T-helper 1 cell treated with Interleukin-12 subunit alpha and Interleukin-12 subunit beta and Interleukin-4 antibody, amounts not matched to agents 30 μg/mL and 1 μg/mL, for 36 hours (primary cell): Measurements from ENCODE around the gene STAP2.
A peak's percentile ranks its signal among the peaks of the same experiment; 100 is the strongest.
"Not testable (repeated sequence)": the region's sequence is repeated elsewhere in the genome, so short reads cannot be mapped to it uniquely, and the experiment has no call there.

Source experiments
- H3K27ac Mint-ChIP-seq: one replicate; pipeline ENCODE4 v1.8.0; 2021; ENCODE audit warnings: mild to moderate bottlenecking, mixed read lengths
- H3K27me3 Mint-ChIP-seq: one replicate; pipeline ENCODE4 v1.8.0; 2021; ENCODE audit warnings: low read depth, mixed read lengths
- H3K36me3 Mint-ChIP-seq: one replicate; pipeline ENCODE4 v1.8.0; 2021; ENCODE audit warnings: low read depth, mixed read lengths
- H3K4me1 Mint-ChIP-seq: one replicate; pipeline ENCODE4 v1.8.0; 2021; ENCODE audit warnings: low read depth, mixed read lengths
- H3K4me3 Mint-ChIP-seq: one replicate; pipeline ENCODE4 v1.8.0; 2021; ENCODE audit warnings: mild to moderate bottlenecking, moderate library complexity, mixed read lengths
- H3K9me3 Mint-ChIP-seq: one replicate; pipeline ENCODE4 v1.8.0; 2021; ENCODE audit warnings: mixed read lengths

Gene STAP2

DNA sequence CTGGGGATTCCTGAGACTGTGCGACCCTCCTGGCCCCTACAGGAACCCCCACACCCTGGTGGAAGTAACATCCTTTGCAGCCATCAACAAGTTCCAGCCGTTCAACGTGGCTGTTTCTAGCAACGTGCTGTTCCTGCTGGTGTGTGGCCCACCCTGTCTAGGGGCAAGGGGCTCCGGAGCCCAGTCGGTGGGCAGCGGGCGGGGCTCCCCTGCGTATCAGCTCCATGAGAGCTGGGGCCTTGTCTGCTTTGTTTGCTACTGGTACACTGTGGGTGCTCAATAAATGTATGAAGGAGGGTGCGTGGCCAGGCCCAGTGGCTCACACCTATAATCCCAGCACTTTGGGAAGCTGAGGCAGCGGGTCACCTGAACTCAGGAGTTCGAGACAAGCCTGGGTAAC lies 15.7 kb upstream of the STAP2 start:
- H3K27ac Mint-ChIP-seq, result no peak overlapping the region
- no peaks in the 10 kb centered on the region for H3K9me3 Mint-ChIP-seq
- no peak overlapping the region for H3K4me3 Mint-ChIP-seq
- H3K4me1 Mint-ChIP-seq, result peaks cover 2% of the 10 kb centered on the region
- H3K36me3 Mint-ChIP-seq, result peaks cover 2% of the 10 kb centered on the region
- no peaks in the 10 kb centered on the region for H3K27me3 Mint-ChIP-seq

- H3K4me1 Mint-ChIP-seq, result peaks cover 2% of the 10 kb centered on the region
- H3K27ac Mint-ChIP-seq, result peak overlapping the region; percentile 45
- no peak overlapping the region for H3K4me3 Mint-ChIP-seq
- H3K36me3 Mint-ChIP-seq, result peaks cover 2% of the 10 kb centered on the region
- H3K27me3 Mint-ChIP-seq, result no peaks in the 10 kb centered on the region
- no peaks in the 10 kb centered on the region for H3K9me3 Mint-ChIP-seq
Observed at GRCh38 chr19:4352701-4353121, 14.1 kb upstream of the STAP2 start.

DNA sequence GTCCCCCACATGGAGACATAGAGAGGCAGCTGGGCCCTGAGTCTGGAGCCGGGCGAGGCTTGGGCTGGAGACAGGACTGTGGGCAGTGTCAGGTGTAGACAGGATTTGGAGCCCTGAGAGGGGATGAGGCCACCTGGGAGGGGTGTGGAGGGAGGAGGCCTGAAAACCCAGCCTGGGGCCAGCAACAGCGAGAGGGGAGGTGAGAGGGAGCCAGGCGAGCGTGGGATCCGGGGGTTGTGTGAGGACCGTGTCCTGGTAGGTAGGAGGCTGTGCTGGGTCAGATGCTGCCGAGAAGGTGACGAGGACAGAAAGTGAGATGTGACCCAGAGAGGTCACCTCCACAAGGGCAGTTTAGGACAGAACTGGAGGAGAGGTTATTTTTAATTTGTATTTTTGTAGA lies 12.1 kb upstream of the STAP2 start:
- peaks cover 3% of the 10 kb centered on the region for H3K4me1 Mint-ChIP-seq

DNA sequence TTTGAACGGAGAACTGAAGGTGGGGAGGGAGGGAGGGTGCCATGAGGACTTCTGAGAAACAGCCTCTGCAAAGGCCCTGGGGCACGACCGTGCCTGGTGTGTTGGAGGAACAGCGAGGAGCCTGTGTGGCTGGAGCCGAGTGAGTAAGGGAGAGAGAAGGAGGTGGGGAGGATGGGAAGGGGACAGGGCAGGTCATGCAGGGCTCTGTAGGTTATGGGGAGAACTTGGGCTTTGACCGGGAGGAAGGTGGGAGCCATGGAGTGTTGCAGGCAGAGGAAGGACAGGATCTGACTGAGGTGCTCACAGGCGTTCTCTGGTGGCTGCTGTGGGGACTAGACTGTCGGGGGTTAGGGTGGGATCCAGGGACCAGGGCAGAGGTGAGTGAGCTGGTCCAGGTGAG lies 11.5 kb upstream of the STAP2 start:
- H3K36me3 Mint-ChIP-seq, result peaks cover 8% of the 10 kb centered on the region
- H3K9me3 Mint-ChIP-seq, result no peaks in the 10 kb centered on the region
- no peak overlapping the region for H3K27ac Mint-ChIP-seq
- no peaks in the 10 kb centered on the region for H3K27me3 Mint-ChIP-seq
- H3K4me3 Mint-ChIP-seq, result no peak overlapping the region
- H3K4me1 Mint-ChIP-seq, result peaks cover 3% of the 10 kb centered on the region

More for the DNA sequence above, 12.1 kb upstream of the STAP2 start:
- no peaks in the 10 kb centered on the region for H3K27me3 Mint-ChIP-seq
- no peak overlapping the region for H3K27ac Mint-ChIP-seq
- no peaks in the 10 kb centered on the region for H3K9me3 Mint-ChIP-seq
- no peak overlapping the region for H3K4me3 Mint-ChIP-seq
- H3K36me3 Mint-ChIP-seq, result peaks cover 8% of the 10 kb centered on the region

DNA sequence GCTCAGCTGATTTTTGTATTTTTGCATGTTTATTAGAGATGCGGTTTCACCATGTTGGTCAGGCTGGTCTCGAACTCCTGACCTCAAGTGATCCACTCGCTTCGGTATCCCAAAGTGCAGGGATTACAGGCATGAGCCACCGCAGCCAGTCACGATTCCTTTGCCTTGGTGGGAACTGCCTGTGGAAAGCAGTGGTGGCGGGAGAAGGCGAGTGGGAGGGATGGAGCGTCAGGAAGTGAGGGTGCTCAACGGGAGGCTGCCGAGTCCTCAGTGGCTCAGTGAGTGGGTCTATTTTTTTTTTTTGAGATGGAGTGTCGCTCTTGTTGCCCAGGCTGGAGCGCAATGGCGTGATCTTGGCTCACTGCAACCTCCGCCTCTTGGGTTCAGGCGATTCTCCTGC lies 10.6 kb upstream of the STAP2 start:
- H3K4me1 Mint-ChIP-seq, H3K27ac Mint-ChIP-seq, H3K36me3 Mint-ChIP-seq, H3K4me3 Mint-ChIP-seq, H3K27me3 Mint-ChIP-seq, H3K9me3 Mint-ChIP-seq: not testable (repeated sequence)

GRCh38 chr19:4347521-4347920 lies 8.9 kb upstream of the STAP2 start:
- Mint-ChIP-seq H3K27ac (no peak overlapping the region), H3K36me3 (peaks cover 8% of the 10 kb centered on the region), H3K27me3 (no peaks in the 10 kb centered on the region), H3K4me1 (peaks cover 1% of the 10 kb centered on the region), H3K4me3 (no peak overlapping the region), H3K9me3 (no peaks in the 10 kb centered on the region)

DNA sequence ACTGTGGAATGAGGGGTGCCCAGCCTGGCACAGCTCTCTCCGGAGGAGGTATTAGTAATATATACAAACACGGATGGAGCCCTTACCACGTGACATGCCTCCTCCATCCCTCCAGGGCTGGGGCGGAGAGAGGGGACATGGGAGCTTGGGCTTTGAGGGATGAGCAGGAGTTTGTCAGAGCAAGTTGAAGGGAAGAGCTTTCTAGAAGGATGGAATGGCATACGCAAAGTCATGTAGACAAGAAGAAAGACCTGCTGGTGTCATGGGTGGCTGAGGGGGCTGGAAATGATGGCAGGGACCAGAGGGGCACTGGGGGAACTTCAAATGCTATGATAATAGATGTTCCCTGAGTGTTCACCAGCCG lies 7.4 kb upstream of the STAP2 start:
- no peaks in the 10 kb centered on the region for H3K27me3 Mint-ChIP-seq
- no peaks in the 10 kb centered on the region for H3K9me3 Mint-ChIP-seq
- H3K4me3 Mint-ChIP-seq, result peak overlapping the region; percentile 28
- H3K4me1 Mint-ChIP-seq, result peaks cover 4% of the 10 kb centered on the region
- H3K27ac Mint-ChIP-seq, result no peak overlapping the region
- peaks cover 8% of the 10 kb centered on the region for H3K36me3 Mint-ChIP-seq

DNA sequence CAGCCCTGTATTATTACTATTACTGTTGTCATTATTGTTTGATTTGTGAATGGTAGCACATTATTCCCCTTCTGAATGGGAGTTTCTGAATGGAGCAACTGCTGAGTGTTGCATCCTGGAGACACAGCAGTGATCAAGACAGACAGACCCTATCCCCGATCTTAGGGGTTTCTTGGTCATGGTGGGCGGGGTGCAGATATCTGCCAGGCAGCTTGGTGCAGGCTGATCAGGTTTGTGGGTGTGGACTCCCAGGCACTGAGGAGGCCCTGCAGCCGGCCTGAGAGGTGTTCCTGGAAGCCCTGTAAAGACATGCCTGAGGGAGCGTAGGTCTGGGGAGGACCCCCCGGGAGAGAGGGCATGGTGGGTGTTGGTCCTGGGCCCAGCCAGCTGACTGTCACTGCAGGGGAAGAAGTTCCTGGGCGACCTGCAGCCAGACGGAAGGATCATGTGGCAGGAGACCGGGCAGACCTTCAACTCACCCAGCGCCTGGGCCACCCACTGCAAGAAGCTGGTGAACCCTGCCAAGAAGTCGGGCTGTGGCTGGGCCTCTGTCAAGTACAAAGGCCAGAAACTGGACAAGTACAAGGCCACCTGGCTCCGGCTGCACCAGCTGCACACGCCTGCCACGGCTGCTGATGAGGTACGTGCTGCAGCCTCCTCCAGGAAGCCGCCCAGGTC lies 6.9 kb upstream of the STAP2 start:
- Mint-ChIP-seq H3K4me3 (peak overlapping the region; percentile 21), H3K4me1 (peaks cover 4% of the 10 kb centered on the region), H3K27ac (no peak overlapping the region)

GRCh38 chr19:4343370-4344307 lies 5.0 kb upstream of the STAP2 start, which contains the start of gene MPND:
TSS of gene MPND (plus strand) at chr19:4343562. CDS start at chr19:4343594, 32 bp downstream.
- H3K27me3 Mint-ChIP-seq, result no peaks in the 10 kb centered on the region
- peak within 1 kb of the TSS; percentile 88 for H3K27ac Mint-ChIP-seq
- H3K4me1 Mint-ChIP-seq, result peaks cover 12% of the 10 kb centered on the region
- H3K4me3 Mint-ChIP-seq, result peak within 1 kb of the TSS; percentile 90
- H3K36me3 Mint-ChIP-seq, result peaks cover 5% of the 10 kb centered on the region
- H3K9me3 Mint-ChIP-seq, result no peaks in the 10 kb centered on the region

More for the DNA sequence above, 6.9 kb upstream of the STAP2 start:
- no peaks in the 10 kb centered on the region for H3K9me3 Mint-ChIP-seq
- peaks cover 8% of the 10 kb centered on the region for H3K36me3 Mint-ChIP-seq
- H3K27me3 Mint-ChIP-seq, result no peaks in the 10 kb centered on the region

- Mint-ChIP-seq H3K27me3 (no peaks in the 10 kb centered on the region), H3K36me3 (peaks cover 5% of the 10 kb centered on the region), H3K4me3 (peak overlapping the region; percentile 90), H3K27ac (peak overlapping the region; percentile 88), H3K4me1 (peaks cover 19% of the 10 kb centered on the region), H3K9me3 (no peaks in the 10 kb centered on the region)
Observed at GRCh38 chr19:4342615-4343369, 4.2 kb upstream of the STAP2 start.

- no peaks in the 10 kb centered on the region for H3K27me3 Mint-ChIP-seq
- H3K4me1 Mint-ChIP-seq, result peaks cover 20% of the 10 kb centered on the region
- H3K4me3 Mint-ChIP-seq, result peak overlapping the region; percentile 90
- peaks cover 5% of the 10 kb centered on the region for H3K36me3 Mint-ChIP-seq
- peak overlapping the region; percentile 88 for H3K27ac Mint-ChIP-seq
- H3K9me3 Mint-ChIP-seq, result no peaks in the 10 kb centered on the region
Observed at GRCh38 chr19:4342314-4342614, 3.6 kb upstream of the STAP2 start.

DNA sequence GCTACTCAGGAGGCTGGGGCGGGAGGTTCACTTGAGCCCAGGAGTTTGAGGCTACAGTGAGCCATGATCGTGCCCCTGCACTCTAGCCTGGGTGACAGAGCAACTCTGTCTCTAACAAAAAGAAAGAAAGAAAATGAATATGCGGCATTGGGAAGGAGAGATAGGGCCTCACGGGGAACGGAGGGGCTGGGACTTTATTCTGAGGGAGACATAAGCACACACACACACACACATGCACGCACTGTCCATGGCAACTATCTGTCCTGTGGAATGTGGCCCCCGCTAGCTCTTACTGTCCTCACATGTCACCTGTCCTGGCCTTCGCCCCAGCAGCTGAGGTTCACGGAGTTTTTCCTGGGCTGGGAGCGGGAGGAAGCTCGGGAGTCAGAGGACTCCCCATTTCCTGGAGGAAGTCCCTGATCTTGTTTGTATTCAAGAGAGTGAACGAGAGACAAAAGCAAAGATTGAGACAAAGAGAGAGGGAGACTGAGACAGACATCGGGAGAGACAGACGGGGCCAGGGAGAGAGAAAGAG lies 654 bp downstream of the STAP2 start:
- Mint-ChIP-seq H3K4me1 (peaks cover 19% of the 10 kb centered on the region), H3K36me3 (peaks cover 9% of the 10 kb centered on the region)

DNA sequence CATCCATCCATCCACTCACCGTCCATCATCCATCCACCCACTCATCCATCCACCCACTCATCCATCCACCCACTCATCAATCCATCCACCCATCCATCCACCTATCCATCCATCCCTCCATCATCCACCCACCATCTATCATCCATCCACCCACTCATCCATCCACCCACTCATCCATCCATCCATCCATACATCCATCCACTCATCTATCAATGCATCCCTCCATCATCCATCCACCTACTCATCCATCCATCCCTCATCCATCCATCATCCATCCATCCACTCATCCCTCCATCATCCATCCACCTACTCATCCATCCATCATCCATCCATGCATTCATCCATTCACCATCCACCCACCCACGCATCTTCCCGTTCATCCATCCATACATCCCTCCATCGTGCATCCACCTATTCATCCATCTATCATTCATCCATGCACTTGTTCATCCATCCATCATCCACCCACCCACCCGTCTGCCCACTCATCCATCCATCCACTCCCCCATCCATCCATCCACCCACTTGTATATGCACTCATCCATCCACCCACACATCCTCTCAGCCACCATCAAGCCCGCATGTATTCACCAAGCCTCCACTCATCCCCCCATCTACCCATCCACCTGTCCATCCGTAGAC lies 3.6 kb downstream of the STAP2 start:
- Mint-ChIP-seq H3K4me3 (no peak overlapping the region), H3K9me3 (peaks cover 14% of the 10 kb centered on the region), H3K27ac (no peak overlapping the region), H3K27me3 (no peaks in the 10 kb centered on the region), H3K36me3 (peaks cover 9% of the 10 kb centered on the region), H3K4me1 (peaks cover 16% of the 10 kb centered on the region)

More for the DNA sequence above, 654 bp downstream of the STAP2 start:
- Mint-ChIP-seq H3K4me3 (peak overlapping the region; percentile 88), H3K27ac (peak overlapping the region; percentile 92), H3K9me3 (peaks cover 14% of the 10 kb centered on the region), H3K27me3 (no peaks in the 10 kb centered on the region)

- Mint-ChIP-seq H3K27me3 (peaks cover 4% of the 10 kb centered on the region), H3K9me3 (peaks cover 8% of the 10 kb centered on the region), H3K36me3 (peaks cover 6% of the 10 kb centered on the region), H3K4me3 (no peak overlapping the region), H3K27ac (no peak overlapping the region), H3K4me1 (peaks cover 14% of the 10 kb centered on the region)
Observed at GRCh38 chr19:4329858-4330257, 8.8 kb downstream of the STAP2 start.
